OCI-LY1 (cell line): ENCODE results near the gene GBP7.

Experiments used
- H2AFZ ChIP-seq: fragments of 200-600 bp; sonication (generic), shearing (Covaris generic); 2 replicates; pipeline ENCODE4 v1.6.0; 2014; ENCODE audit warnings: antibody characterized with exemption, mild to moderate bottlenecking, low read length
- H3F3A ChIP-seq: fragments of 200-600 bp; sonication (generic), shearing (Covaris generic); 2 replicates; pipeline ENCODE4 v1.6.0; 2014; ENCODE audit warnings: mild to moderate bottlenecking, antibody characterized with exemption, low read length, moderate library complexity; ENCODE audit not compliant: insufficient read depth
- H3K27ac ChIP-seq: fragments of 200-600 bp; sonication (generic); 2 replicates; pipeline ENCODE4 v1.5.1; 2014; ENCODE audit warnings: low read length, mixed run types, mild to moderate bottlenecking, low read depth; ENCODE audit not compliant: poor library complexity, severe bottlenecking
- H3K27me3 ChIP-seq: fragments of 200-600 bp; sonication (generic); 2 replicates; pipeline ENCODE4 v1.6.0; 2014; ENCODE audit warnings: antibody characterized with exemption, mild to moderate bottlenecking, low read length, moderate library complexity; ENCODE audit not compliant: insufficient read depth
- H3K36me3 ChIP-seq: fragments of 200-600 bp; sonication (generic); 2 replicates; pipeline ENCODE4 v1.6.1; 2014; ENCODE audit warnings: mild to moderate bottlenecking, antibody characterized with exemption, low read length, moderate library complexity, mixed read lengths; ENCODE audit not compliant: insufficient read depth
- H3K4me1 ChIP-seq: fragments of 200-600 bp; sonication (generic); 2 replicates; pipeline ENCODE4 v1.5.1; 2014; ENCODE audit warnings: mild to moderate bottlenecking, low read length, moderate library complexity; ENCODE audit not compliant: insufficient read depth, severe bottlenecking
- H3K4me2 ChIP-seq: fragments of 200-600 bp; sonication (generic), shearing (Covaris generic); 2 replicates; pipeline ENCODE4 v1.6.1; 2014; ENCODE audit warnings: low read length
- H3K4me3 ChIP-seq: fragments of 200-600 bp; sonication (generic); 2 replicates; pipeline ENCODE4 v1.5.1; 2014; ENCODE audit warnings: low read length, low read depth, mild to moderate bottlenecking, mixed read lengths; ENCODE audit not compliant: poor library complexity, severe bottlenecking
- H3K79me2 ChIP-seq: fragments of 200-600 bp; shearing (Covaris generic); 2 replicates; pipeline ENCODE4 v1.6.1; 2016; ENCODE audit warnings: mixed run types, low read length, mixed read lengths; ENCODE audit not compliant: insufficient read depth
- H3K9ac ChIP-seq: fragments of 200-600 bp; sonication (generic), shearing (Covaris generic); 2 replicates; pipeline ENCODE4 v1.6.1; 2014; ENCODE audit warnings: mild to moderate bottlenecking, low read length, mixed read lengths
- H3K9me2 ChIP-seq: fragments of 200-600 bp; sonication (generic), shearing (Covaris generic); 2 replicates; pipeline ENCODE4 v1.6.1; 2014; ENCODE audit warnings: low read depth, mild to moderate bottlenecking, low read length, mixed read lengths
- H3K9me3 ChIP-seq: fragments of 200-600 bp; shearing (Covaris generic); 2 replicates; pipeline ENCODE4 v1.6.1; 2014; ENCODE audit warnings: low read length, mixed read lengths
- H4K20me1 ChIP-seq: fragments of 200-600 bp; sonication (generic), shearing (Covaris generic); 2 replicates; pipeline ENCODE4 v1.6.0; 2016; ENCODE audit warnings: mild to moderate bottlenecking, low read length; ENCODE audit not compliant: insufficient read depth
- CTCF ChIP-seq: fragments of 200-600 bp; sonication (generic), shearing (Covaris generic); IDR thresholded peaks from 2 replicates; pipeline ENCODE4 v1.5.1; 2017; ENCODE audit warnings: mild to moderate bottlenecking, antibody characterized with exemption, low read length, moderate library complexity, mixed read lengths
- EZH2 ChIP-seq: fragments of 200-600 bp; sonication (generic), shearing (Covaris generic); IDR thresholded peaks from 2 replicates; pipeline ENCODE4 v1.8.0; 2017; ENCODE audit warnings: borderline replicate concordance, mixed run types, mild to moderate bottlenecking, antibody characterized with exemption, low read length, moderate library complexity, mixed read lengths

GBP7 gene

GRCh38 chr1:89203166-89203565 is 27.4 kb upstream of the GBP7 start:
- Histone ChIP-seq H3K4me3 (no peak overlapping the region), H3K27ac (no peak overlapping the region), H2AFZ (no peak overlapping the region), H3K4me2 (no peak overlapping the region), H3K4me1 (no peaks in the 10 kb centered on the region), H3K79me2 (no peaks in the 10 kb centered on the region), H4K20me1 (no peaks in the 10 kb centered on the region), H3K9me2 (no peaks in the 10 kb centered on the region), H3K9ac (no peak overlapping the region), H3F3A (no peaks in the 10 kb centered on the region), H3K27me3 (no peaks in the 10 kb centered on the region), H3K36me3 (no peaks in the 10 kb centered on the region), H3K9me3 (no peaks in the 10 kb centered on the region)
- TF ChIP-seq CTCF (no peak), EZH2 (no peak)

GRCh38 chr1:89201106-89201794 is 25.4 kb upstream of the GBP7 start:
- no peak overlapping the region for H2AFZ ChIP-seq
- H3K4me2 ChIP-seq = no peak overlapping the region
- TF ChIP-seq CTCF (no peak), EZH2 (no peak)
- H3F3A ChIP-seq = no peaks in the 10 kb centered on the region
- no peaks in the 10 kb centered on the region for H3K9me3 ChIP-seq
- no peaks in the 10 kb centered on the region for H4K20me1 ChIP-seq
- no peaks in the 10 kb centered on the region for H3K4me1 ChIP-seq
- H3K27ac ChIP-seq = no peak overlapping the region
- H3K4me3 ChIP-seq = no peak overlapping the region
- H3K9me2 ChIP-seq = no peaks in the 10 kb centered on the region
- H3K27me3 ChIP-seq = no peaks in the 10 kb centered on the region
- H3K79me2 ChIP-seq = no peaks in the 10 kb centered on the region
- no peak overlapping the region for H3K9ac ChIP-seq
- H3K36me3 ChIP-seq = no peaks in the 10 kb centered on the region

GRCh38 chr1:89200663-89201062 is 24.9 kb upstream of the GBP7 start:
- Histone ChIP-seq H3K79me2 (no peaks in the 10 kb centered on the region), H3K9me2 (no peaks in the 10 kb centered on the region), H3K9ac (no peak overlapping the region), H3K36me3 (no peaks in the 10 kb centered on the region), H3K27me3 (no peaks in the 10 kb centered on the region), H3K27ac (no peak overlapping the region), H2AFZ (no peak overlapping the region), H3F3A (no peaks in the 10 kb centered on the region), H3K4me2 (no peak overlapping the region), H3K4me3 (no peak overlapping the region), H4K20me1 (no peaks in the 10 kb centered on the region), H3K4me1 (no peaks in the 10 kb centered on the region), H3K9me3 (no peaks in the 10 kb centered on the region)
- TF ChIP-seq CTCF (no peak), EZH2 (no peak)
